ENCODE data around the gene MED25. TPM values are rescaled to one million over a fixed set of nuclear protein-coding genes. Genes with fewer than 3 reads are reported as not detected.

The MED25 gene
- total and polyA plus RNA-seq, 2 of the 8 experiments (the other 6 are each of a cell fraction or from before 2014, with no cell fraction given): 21.6 to 71.4 TPM

- ChIA-PET POLR2A (ENCODE audit: partially characterized antibody) (interaction anchor here (0.9 to 2.6 kb wide), 6 partner anchors 10 to 114 kb away, joined by 3 to 11 read pairs (median 4); partner anchors contain the start of genes ADM5 and FUZ), CTCF (ENCODE audit: partially characterized antibody) (interaction anchor here (1.2 to 1.4 kb wide), 2 partner anchors 12 to 35 kb away, joined by 3 read pairs; no protein-coding TSS in a partner anchor)
- H3K23me2 ChIP-seq (ENCODE audit: low read depth, low read length): peaks cover 2% of the 10 kb centered on the region; the same call in 1 of the 2 replicates
- H4K20me1 ChIP-seq (replicated peaks in 1 of 2; ENCODE audit: control insufficient read depth in 1 of 2, insufficient read depth in 2 of 2, low read length in 2 of 2): peaks cover 1 to 9% of the 10 kb centered on the region in 2 experiments
- no peak overlapping the region for H2BK20ac ChIP-seq (ENCODE audit: low read length)
- peak overlapping the region; percentile 76 for H4K91ac ChIP-seq (replicated peaks; ENCODE audit: insufficient read length, low read length)
- no peak overlapping the region for H3K4ac ChIP-seq (replicated peaks; ENCODE audit: insufficient read length, low read depth, low read length)
- WGBS, 2 experiments (ENCODE audit: extremely low coverage in 1 of 2, insufficient coverage in 1 of 2, insufficient read length in 1 of 2, insufficient replicate concordance in 2 of 2, low coverage in 1 of 2, low lambda C conversion rate in 2 of 2, missing lambda C conversion rate in 1 of 2): 85% methylated on average over 23 of the region's 24 CpGs; no CpG with 5 or more reads in 1 of the 2 experiments
- H4K8ac ChIP-seq (ENCODE audit: extremely low read depth, insufficient read depth, low read length): no peak overlapping the region
- no peak overlapping the region for H2BK15ac ChIP-seq (ENCODE audit: low read length)
- peak overlapping the region; percentile 45 to 81 for H3K4me2 ChIP-seq (ENCODE audit: insufficient read depth in 1 of 2, low read depth in 2 of 2, low read length in 2 of 2)
- no peak for DNase-seq (ENCODE audit: low read depth in 1 of 2, low spot score in 2 of 2)
- H3K27me3 ChIP-seq (replicated peaks in 1 of 4; ENCODE audit: control insufficient read depth in 3 of 4, extremely low read depth in 1 of 4, insufficient read depth in 3 of 4, low read length in 3 of 4): no peaks in the 10 kb centered on the region
- 0 out of 2 replicates have a peak overlapping the region, but pooled peaks have one; percentile 25 for H2AK5ac ChIP-seq (ENCODE audit: low read depth, low read length)
- no peak overlapping the region; the same call in 1 of the 2 replicates for H3K18ac ChIP-seq (ENCODE audit: extremely low read depth, low read length)
- no peak for FAIRE-seq
- no peak overlapping the region for H2BK120ac ChIP-seq (replicated peaks; ENCODE audit: low read depth, low read length)
- no peak overlapping the region for H3K23ac ChIP-seq (ENCODE audit: insufficient read length)
- H3K14ac ChIP-seq (ENCODE audit: insufficient read length): no peak overlapping the region
- H3K9me3 ChIP-seq (ENCODE audit: insufficient read depth in 2 of 2, low read depth in 1 of 2, low read length in 1 of 2): no peaks in the 10 kb centered on the region
- H3K79me2 ChIP-seq (ENCODE audit: control insufficient read depth in 1 of 2, insufficient read depth in 2 of 2, low read length in 2 of 2): no peaks in the 10 kb centered on the region
- peak overlapping the region in 1 of 4 experiments; percentile 52; a peak in 1 of 8 replicates for H3K4me3 ChIP-seq (ENCODE audit: extremely low read depth in 1 of 4, insufficient read depth in 2 of 4, low read depth in 3 of 4, low read length in 4 of 4)
- peak; percentile 1 for TF ChIP-seq ASH2L (IDR thresholded peaks at IDR 0.05; ENCODE audit: low read length)
- TF ChIP-seq RNF2 (IDR thresholded peaks at IDR 0.05; ENCODE audit: borderline replicate concordance, low read depth, low read length, missing control alignments, poor library complexity, severe bottlenecking): no peak
- no peak for TF ChIP-seq ATF2 (IDR thresholded peaks at IDR 0.05; ENCODE audit: low read length)
- no peak for TF ChIP-seq CTBP2 (IDR thresholded peaks at IDR 0.05; ENCODE audit: borderline replicate concordance, insufficient read depth, insufficient read length, low read length)
- TF ChIP-seq TCF12 (IDR thresholded peaks at IDR 0.05; ENCODE audit: low read depth, low read length): peak; percentile 56; the same call in 1 of the 2 replicates
- TF ChIP-seq EZH2 (IDR thresholded peaks at IDR 0.05; ENCODE audit: low read depth, low read length, severe bottlenecking): no peak
- TF ChIP-seq HDAC2 (IDR thresholded peaks at IDR 0.05; ENCODE audit: borderline replicate concordance in 1 of 2, low read depth in 2 of 2, low read length in 2 of 2): no peak
- no peak overlapping the region; a peak in 2 of 7 replicates for H3K9ac ChIP-seq (replicated peaks in 1 of 4; ENCODE audit: extremely low read depth in 1 of 4, low read depth in 3 of 4, low read length in 3 of 4)
- peaks cover 2 to 23% (median 10%) of the 10 kb centered on the region in 4 experiments for H3K36me3 ChIP-seq (ENCODE audit: control insufficient read depth in 2 of 4, insufficient read depth in 4 of 4, low read length in 3 of 4)
- H3K27ac ChIP-seq (ENCODE audit: low read depth, low read length): 0 out of 2 replicates have a peak overlapping the region, but pooled peaks have one; percentile 30
- peaks cover 4 to 18% (median 6%) of the 10 kb centered on the region in 4 experiments for H3K4me1 ChIP-seq (replicated peaks in 1 of 4; ENCODE audit: control insufficient read depth in 3 of 4, insufficient read depth in 4 of 4, low read length in 3 of 4)
- no peak overlapping the region for H4K5ac ChIP-seq (ENCODE audit: insufficient read length, low read depth, low read length)
- H2BK12ac ChIP-seq (ENCODE audit: low read depth, low read length): no peak overlapping the region
- no peak overlapping the region for H2AFZ ChIP-seq (ENCODE audit: low read length)
- H3K79me1 ChIP-seq (ENCODE audit: low read depth, low read length): peaks cover 2% of the 10 kb centered on the region; the same call in 1 of the 2 replicates
- no peak overlapping the region for H3K56ac ChIP-seq (replicated peaks; ENCODE audit: insufficient read length, low read depth, low read length)
- peak overlapping the region; percentile 85 for H2BK5ac ChIP-seq (ENCODE audit: low read depth, low read length)
Measured at GRCh38 chr19:49802836-49803528, 15.1 kb upstream of the MED25 start.
